ENCODE measurements around the gene PNPLA3. TPM values are rescaled to one million over a fixed set of nuclear protein-coding genes. Genes with fewer than 3 reads are reported as not detected.

The PNPLA3 gene
- 0.22 and 0.29 TPM in 2 replicates for total RNA-seq

- intact Hi-C loops (cut with micrococcal nuclease): loop anchor here (1.0 to 2.0 kb wide), 3 partner anchors 23 to 112 kb away; partner anchors contain the start of genes EFCAB6 and SAMM50
Observed at GRCh38 chr22:43923631-43924464, at the start of gene PNPLA3. PNPLA3 (plus strand) TSS chr22:43923805; CDS start chr22:43923912, 107 bp downstream.

GRCh38 chr22:43876866-43877509 lies 46.6 kb upstream of the PNPLA3 start:
- intact Hi-C loops (cut with micrococcal nuclease): no loop called here

GRCh38 chr22:43878079-43878795 lies 45.4 kb upstream of the PNPLA3 start:
- intact Hi-C loops (cut with micrococcal nuclease): no loop called here

- intact Hi-C loops (cut with micrococcal nuclease): no loop called here
Observed at GRCh38 chr22:43878831-43879550, 44.6 kb upstream of the PNPLA3 start.

GRCh38 chr22:43879901-43880540 lies 43.6 kb upstream of the PNPLA3 start:
- intact Hi-C loops (cut with micrococcal nuclease): no loop called here

- intact Hi-C loops (cut with micrococcal nuclease): no loop called here
Observed at GRCh38 chr22:43880541-43880991, 43.0 kb upstream of the PNPLA3 start.

- intact Hi-C loops (cut with micrococcal nuclease): loop anchor here (2.0 kb wide), 1 partner anchor 745 kb away; no protein-coding TSS in a partner anchor
Observed at GRCh38 chr22:43881091-43882061, 42.2 kb upstream of the PNPLA3 start.

- intact Hi-C loops (cut with micrococcal nuclease): loop anchor here (2.0 kb wide), 1 partner anchor 745 kb away; no protein-coding TSS in a partner anchor
Observed at GRCh38 chr22:43882122-43882767, 41.4 kb upstream of the PNPLA3 start.

GRCh38 chr22:43883012-43883661 lies 40.5 kb upstream of the PNPLA3 start:
- intact Hi-C loops (cut with micrococcal nuclease): loop anchor here (1.0 to 2.0 kb wide), 2 partner anchors 63 to 744 kb away; no protein-coding TSS in a partner anchor

GRCh38 chr22:43883719-43884415 lies 39.7 kb upstream of the PNPLA3 start:
- intact Hi-C loops (cut with micrococcal nuclease): loop anchor here (1.0 to 2.0 kb wide), 2 partner anchors 62 to 743 kb away; no protein-coding TSS in a partner anchor

GRCh38 chr22:43884600-43885318 lies 38.8 kb upstream of the PNPLA3 start:
- intact Hi-C loops (cut with micrococcal nuclease): no loop called here

- intact Hi-C loops (cut with micrococcal nuclease): no loop called here
Observed at GRCh38 chr22:43885319-43885671, 38.3 kb upstream of the PNPLA3 start.

GRCh38 chr22:43885786-43886185 lies 37.8 kb upstream of the PNPLA3 start:
- intact Hi-C loops (cut with micrococcal nuclease): no loop called here

- intact Hi-C loops (cut with micrococcal nuclease): no loop called here
Observed at GRCh38 chr22:43886231-43886630, 37.4 kb upstream of the PNPLA3 start.

GRCh38 chr22:43887391-43887790 lies 36.2 kb upstream of the PNPLA3 start:
- intact Hi-C loops (cut with micrococcal nuclease): no loop called here

- intact Hi-C loops (cut with micrococcal nuclease): no loop called here
Observed at GRCh38 chr22:43888740-43889139, 34.9 kb upstream of the PNPLA3 start.
